Hematopoietic multipotent progenitor cell treated with erythropoietin and hydrocortisone succinate and interleukin-3 and kit ligand, for 4 days (in vitro differentiated cells): ENCODE measurements around the gene CREB5.

Source experiments
- DNase-seq: peaks from one replicate; pipeline ENCODE4 v3.0.0-alpha.2; 2015

The CREB5 gene

GRCh38 chr7:28407651-28408050 is 4.7 kb upstream of the CREB5 start:
- DNase-seq = peak; percentile 10

GRCh38 chr7:28408105-28408959 is 4.0 kb upstream of the CREB5 start:
- DNase-seq = no peak

DNA sequence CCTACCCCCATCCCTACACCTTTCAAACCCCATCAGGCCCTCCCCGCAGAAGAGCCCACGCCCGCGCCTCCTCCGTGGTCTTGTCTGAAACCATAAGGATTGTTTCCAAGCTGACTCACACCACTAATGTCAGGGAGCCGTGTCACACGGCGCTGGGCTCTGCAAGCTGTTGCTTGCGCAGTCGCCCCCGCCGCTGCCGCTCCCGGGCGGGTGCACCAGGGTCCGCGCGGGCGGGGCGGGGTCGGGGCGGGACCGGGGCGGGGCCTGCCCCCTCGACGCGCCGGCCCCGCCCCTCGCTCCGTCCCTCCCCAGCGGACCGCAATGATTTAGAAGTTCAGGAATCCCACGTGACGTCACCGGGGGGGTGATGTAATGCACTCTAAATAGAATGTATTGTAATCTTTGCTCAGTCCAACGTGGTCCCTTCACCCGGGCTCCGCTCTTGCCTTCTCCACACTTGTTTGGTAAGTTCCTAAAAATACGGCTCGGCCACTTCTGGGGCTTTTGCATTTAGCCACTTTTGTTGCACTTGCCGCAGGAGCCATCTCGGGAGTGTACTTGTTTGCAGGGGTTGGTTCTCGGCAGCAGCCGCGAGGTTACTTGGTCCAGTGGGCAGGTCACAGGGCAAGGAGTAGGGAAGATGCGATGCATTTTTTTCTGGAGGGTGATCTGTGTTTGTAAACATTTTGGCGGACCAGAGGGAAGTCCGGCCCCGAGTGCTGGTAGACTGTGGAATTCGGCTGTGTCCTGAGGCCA is 3.2 kb upstream of the CREB5 start:
- DNase-seq = peak; percentile 83

DNA sequence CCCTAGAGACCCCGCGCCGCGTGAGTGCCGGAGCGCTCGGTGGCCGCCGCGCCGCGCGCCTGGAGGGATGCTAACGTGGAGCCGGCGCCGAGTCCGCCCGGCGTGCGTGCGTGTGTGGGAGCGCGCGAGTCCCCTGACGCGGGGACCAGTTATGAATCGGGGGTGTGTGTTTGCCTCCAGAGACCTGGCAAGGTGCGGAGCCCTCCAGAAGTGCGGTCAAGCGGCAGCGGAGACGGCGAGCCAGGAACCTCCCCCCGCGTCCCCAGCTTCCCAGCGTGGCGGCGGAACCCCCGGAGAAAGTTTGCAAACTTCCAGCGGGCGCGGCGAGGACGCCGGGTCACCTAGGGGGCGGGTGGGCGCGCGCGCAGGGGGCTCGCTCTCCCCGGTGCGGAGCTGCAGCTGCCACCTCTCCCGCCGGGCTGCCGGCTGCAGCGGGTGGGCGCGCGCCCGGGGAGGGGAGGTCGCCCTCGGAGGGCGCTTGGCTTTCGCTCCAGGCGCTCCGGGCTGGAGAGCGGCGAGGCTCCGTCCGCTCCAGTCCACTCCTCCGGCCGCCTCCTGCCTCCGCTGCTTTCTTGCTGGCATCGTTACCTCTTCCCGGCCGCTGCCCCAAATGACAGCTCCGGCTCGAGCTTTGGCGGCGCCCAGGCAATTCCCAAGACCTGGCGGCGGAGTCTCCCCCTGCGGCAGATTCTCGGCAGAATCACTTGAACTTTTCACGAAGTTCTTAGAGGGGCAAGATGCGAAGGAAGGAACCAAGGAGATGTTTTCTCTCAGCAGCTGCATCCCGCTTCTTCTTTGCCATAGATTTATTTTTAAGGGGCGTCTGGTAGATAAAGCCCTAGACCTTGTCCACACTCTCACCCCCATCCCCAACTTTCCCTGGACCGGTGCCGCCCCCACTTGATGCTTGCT is 2.3 kb upstream of the CREB5 start:
- peak; percentile 12 for DNase-seq

DNA sequence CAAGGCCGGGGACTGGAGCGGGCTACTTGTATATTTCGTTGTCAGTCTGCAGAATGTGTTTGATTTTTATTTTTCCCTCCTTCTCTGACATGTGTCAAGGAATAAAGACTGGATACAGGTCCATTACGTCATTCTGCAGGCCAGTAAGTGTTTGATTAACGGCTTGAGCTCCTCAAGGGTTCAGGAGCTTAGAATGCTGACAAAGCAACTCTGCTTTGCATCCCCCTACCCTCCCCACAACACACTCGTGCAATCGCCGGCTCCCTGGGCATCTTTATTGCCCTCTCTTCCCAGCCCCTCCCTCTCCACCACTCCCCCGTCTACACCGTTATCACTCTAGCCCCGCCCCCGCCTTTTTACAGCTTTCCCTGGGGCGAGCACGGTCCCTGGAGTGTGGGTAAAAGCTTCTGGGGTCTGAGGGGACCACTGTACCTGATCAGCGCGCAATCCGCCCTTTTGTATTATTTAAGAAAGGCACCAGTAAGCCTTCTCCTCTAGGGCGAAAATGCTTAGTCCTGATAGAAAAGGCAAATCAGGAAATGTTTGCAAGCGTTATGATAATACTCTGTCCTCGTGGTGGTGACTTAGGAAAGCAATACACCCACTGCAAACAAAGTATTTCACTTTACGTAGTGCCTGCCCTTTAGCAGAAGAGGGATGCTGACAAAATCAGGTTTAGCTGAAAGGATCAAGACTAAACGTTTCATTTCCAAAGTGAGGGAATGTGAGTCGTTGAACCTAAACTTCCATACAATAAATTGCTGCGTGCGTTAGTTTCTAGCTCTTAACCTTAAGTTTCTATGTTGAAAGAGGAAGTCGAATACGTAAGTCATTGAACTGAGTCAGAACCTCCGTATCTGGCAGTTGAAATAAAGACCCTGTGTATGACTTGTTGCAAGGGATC is 1.4 kb upstream of the CREB5 start:
- peak; percentile 69 for DNase-seq

GRCh38 chr7:28413011-28413410 is 693 bp downstream of the CREB5 start:
- no peak for DNase-seq

DNA sequence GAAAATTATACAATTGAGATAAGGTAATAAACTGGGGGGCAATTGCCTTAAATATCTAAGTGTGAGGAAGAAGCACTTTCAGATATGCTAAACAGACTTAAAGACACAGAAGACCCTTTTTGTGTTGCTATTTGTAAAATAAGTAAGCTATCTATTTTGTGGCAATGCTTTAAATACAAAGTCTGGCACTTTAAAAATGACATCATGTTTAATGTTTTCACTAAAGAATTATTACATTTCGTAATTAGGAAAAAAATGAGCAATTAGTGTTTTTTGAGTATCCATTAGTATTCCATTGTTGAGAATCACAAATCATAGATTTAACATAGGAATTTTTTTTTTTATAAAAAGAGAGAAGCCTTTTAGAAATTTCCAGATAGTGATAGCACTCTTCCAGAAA is 2.1 kb downstream of the CREB5 start:
- DNase-seq = no peak

GRCh38 chr7:28417321-28417940 is 5.1 kb downstream of the CREB5 start:
- DNase-seq = no peak

GRCh38 chr7:28418311-28418710 is 6.0 kb downstream of the CREB5 start:
- DNase-seq = no peak

GRCh38 chr7:28418966-28419365 is 6.6 kb downstream of the CREB5 start:
- no peak for DNase-seq

- no peak for DNase-seq
These were observed 7.4 kb downstream of the CREB5 start for GRCh38 chr7:28419716-28420115.

DNA sequence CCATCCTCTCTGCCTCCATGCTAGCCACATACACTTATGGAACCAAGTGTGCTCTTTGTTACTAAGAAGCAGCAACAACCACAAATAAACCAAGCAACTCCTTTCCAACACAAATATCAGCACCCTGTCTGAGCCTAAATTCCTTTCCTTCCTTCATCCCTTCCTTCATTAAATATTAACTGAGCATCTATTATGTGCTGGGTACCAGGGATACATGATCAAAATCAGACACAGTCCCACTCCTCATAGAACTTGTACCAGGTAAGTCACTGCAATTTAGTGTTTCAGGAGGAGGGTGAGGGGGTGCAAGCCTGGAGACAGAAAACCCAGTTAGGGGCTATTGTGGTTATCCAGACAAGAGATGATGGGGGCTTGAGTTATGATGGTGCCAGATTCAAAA is 10.8 kb downstream of the CREB5 start:
- no peak for DNase-seq

- peak; percentile 67 for DNase-seq
These were observed 11.7 kb downstream of the CREB5 start for GRCh38 chr7:28423918-28424514.

GRCh38 chr7:28425496-28425895 is 13.2 kb downstream of the CREB5 start:
- DNase-seq = no peak

- DNase-seq = no peak
These were observed 14.9 kb downstream of the CREB5 start for GRCh38 chr7:28427236-28427635.

DNA sequence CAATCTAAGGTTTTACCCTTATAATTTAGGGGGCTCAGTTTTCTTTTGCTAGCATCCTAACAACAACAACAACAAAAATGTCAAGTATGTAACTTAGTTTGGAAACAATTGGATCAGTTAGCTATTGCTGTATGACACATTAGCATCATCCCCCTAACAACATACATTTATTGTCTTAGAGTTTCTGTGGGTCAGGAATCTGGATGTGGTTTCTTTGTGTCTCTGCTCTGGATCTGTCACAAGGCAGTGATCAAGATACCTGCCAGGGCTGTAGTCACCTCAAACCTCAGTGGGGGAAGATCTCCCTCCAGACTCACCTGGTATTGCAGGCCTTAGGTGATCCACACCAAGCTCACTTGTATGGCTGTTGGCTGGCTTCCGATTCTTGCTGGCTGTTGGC is 18.3 kb downstream of the CREB5 start:
- DNase-seq = no peak

DNA sequence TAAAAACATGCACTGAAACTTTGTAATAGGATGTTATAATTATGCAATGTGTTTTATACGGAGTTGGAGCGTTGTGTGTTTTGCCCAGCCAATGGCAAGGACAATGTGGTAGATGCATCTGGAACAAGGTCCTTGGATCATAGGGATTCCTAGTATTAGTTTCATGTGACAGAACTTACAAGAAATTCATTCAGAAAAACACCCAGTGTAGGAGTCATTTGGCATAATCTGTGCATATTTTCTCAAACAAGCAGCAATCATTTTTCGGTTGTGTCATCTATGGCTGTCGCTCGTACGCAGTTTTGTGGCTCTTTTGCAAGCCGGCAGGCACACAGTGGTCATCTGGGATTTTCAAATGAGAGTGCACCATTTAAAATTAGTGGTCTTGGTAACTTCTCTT is 19.8 kb downstream of the CREB5 start:
- DNase-seq = no peak

GRCh38 chr7:28433039-28433438 is 20.7 kb downstream of the CREB5 start:
- DNase-seq = no peak

GRCh38 chr7:28433699-28434219 is 21.4 kb downstream of the CREB5 start:
- DNase-seq = peak; percentile 93

GRCh38 chr7:28434510-28434909 is 22.2 kb downstream of the CREB5 start:
- DNase-seq = no peak

- DNase-seq = no peak
These were observed 22.8 kb downstream of the CREB5 start for GRCh38 chr7:28435152-28435551.
